HG02571 (cell line): Measurements from ENCODE around the gene SLC17A8.

Experiments used
- ATAC-seq: cut with Tn5 transposase; IDR thresholded peaks from one replicate; pipeline ENCODE4 v1.9.1; 2021; ENCODE audit warnings: mild to moderate bottlenecking, moderate library complexity; ENCODE audit not compliant: unreplicated experiment

The SLC17A8 gene

DNA sequence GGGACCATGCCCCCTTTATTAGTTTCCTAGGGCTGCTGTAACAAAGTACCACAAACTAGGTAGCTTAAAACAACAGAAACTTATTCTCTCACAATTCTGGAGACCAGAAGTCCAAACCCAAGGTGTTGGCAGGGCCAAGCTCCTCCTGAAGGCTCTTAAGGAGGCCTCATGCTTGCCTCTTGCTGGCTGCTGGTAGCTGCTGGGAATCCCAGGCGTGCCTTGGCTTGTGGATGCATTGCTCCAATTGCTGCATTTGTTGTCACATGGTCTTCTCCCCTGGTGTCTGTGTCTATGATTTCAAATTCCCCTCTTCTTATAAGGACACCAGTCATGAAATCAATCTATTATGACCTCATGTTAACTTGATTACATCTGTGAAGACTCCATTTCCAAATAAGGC, 11.2 kb downstream of the SLC17A8 start:
- ATAC-seq = no peak

DNA sequence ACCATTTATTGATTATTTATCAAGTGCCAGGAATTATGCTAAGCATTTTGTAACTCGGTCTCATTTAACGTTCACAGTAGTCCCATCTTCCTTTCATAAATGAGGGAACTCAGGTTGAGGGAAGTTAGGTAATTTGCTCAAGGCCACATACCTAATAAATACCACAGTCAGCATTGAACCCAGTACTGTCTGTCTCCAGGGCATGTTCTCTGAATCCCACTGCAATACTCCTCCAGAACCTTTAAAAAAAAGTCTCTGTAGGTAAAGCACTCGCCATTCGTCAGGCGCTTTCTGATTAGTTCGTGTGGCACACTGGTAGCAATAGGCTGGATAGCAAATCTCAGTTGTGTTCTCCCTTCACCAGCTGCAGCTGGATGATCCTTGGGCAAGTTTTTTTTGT, 14.3 kb downstream of the SLC17A8 start:
- no peak for ATAC-seq

DNA sequence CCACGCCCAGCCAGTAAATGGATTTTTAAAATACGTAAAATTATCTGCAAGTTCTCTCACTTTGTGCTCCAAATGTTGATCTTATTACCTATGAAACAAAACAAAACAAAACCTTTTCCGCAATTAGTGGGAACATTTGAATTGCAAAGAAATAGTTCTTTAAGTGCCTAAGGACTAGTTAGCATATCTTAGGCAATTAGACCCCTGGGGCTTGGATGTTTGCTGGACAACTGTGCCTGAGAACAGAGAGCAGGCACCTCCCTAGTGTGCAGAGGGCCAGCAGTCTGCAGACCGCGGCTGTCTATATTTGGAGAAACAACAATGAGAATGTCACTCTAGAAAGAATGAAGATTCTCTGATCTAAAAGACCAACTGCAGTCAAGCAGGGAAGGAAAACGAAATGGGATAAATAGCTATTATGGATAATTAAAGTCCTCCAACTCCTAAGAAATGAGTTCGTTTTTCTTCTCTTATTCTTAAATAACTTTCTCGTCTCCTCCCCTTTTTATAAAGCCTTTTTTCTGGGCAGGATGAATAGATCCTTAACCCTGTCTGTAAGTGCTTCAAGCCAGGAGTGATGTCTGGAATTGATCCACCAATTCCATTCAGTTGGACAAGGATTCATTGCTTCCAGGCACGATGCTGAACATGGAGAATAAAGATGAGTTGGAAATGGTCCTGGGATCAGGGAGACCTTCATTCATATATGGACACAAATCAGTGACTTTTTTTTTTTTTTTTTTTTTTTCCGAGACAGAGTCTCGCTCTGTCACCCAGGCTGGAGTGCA, 16.2 kb downstream of the SLC17A8 start:
- no peak for ATAC-seq

DNA sequence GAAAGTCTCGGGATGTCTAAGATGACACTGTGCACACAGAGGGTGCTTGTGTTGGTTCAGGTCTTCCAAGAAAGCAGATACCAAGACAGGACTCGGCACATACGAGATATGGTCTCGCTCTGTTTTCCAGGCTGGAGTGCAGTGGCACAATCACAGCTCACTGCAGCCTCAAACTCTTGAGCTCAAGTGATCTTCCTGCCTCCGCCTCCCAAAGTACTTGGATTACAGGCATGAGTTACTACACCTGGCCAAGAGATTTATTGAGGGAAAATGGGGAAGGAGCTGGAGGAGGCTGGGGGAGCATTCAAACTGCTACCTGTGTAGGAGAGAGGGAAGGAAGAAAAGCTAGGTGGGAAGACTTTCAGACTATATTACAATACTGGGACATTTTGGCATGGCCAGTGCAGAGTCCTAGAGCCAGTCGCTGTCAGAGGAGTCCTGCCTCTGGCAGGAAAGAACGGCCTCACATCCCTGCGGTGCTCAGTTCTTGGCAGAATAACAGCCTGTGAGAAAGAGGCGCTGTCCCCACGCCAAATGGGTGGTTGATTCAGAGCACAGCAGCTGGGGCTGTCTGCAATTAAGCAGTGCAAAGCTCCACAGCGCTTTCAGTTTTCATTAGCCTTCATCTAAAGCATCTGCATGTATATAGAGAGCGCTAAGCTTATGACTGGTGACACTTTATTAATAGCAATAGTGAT, 18.3 kb downstream of the SLC17A8 start:
- ATAC-seq = no peak

DNA sequence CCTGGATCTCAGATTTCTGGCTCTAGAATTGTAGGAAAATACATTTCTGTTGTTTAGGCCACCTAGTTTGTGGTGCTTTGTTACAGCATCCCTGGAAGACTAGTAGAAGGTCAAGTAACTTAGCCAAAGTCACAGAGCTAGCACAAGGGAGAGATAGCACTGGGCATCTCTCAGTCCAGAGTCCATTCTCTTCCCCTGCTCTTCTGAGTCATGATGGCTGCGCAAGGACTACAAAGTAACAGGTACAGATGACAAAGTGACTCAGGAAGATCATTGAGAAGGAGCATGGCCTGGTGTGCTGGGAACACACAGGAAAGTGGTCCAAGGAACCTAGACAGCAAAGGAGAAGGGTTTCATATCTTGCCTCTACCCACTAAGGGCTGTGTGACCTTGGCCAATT, 19.3 kb downstream of the SLC17A8 start:
- no peak for ATAC-seq

DNA sequence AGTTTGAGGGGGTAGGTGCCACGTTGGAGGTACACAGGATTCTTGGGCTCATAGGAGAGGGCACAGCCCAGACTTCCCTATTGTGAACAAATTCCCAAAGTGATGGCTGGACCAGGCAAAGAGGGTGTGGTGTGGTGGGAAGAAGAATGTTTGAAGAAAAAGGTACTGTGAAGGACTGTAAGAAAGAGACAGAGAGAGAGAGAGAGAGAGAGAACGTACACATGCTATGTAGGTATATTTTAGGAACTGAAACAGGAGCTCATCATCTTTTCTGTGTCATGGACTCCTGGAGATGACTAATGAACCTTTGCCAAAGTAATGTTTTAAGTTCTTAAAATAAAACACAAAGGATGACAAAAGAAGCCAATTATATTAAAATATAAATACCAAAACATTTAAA, 24.5 kb downstream of the SLC17A8 start:
- no peak for ATAC-seq

DNA sequence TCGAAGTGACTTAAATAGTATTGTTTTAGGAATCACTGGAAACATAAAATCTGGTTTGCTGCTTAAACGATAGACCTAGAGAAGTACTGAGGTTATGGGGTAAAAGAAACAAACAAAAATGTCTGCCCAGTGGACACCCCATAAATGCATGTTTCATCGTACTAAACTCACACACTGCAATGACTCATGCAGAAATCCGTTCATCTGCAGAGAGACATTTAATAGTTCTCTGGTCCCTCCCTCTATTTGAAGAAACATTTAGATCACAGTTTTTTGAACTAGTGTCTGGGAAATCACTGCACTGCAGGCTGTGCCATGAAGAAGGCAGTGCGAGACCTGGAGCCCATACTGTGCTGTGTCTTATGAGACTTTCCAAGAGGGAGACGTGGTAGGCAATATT, 25.5 kb downstream of the SLC17A8 start:
- ATAC-seq = no peak

DNA sequence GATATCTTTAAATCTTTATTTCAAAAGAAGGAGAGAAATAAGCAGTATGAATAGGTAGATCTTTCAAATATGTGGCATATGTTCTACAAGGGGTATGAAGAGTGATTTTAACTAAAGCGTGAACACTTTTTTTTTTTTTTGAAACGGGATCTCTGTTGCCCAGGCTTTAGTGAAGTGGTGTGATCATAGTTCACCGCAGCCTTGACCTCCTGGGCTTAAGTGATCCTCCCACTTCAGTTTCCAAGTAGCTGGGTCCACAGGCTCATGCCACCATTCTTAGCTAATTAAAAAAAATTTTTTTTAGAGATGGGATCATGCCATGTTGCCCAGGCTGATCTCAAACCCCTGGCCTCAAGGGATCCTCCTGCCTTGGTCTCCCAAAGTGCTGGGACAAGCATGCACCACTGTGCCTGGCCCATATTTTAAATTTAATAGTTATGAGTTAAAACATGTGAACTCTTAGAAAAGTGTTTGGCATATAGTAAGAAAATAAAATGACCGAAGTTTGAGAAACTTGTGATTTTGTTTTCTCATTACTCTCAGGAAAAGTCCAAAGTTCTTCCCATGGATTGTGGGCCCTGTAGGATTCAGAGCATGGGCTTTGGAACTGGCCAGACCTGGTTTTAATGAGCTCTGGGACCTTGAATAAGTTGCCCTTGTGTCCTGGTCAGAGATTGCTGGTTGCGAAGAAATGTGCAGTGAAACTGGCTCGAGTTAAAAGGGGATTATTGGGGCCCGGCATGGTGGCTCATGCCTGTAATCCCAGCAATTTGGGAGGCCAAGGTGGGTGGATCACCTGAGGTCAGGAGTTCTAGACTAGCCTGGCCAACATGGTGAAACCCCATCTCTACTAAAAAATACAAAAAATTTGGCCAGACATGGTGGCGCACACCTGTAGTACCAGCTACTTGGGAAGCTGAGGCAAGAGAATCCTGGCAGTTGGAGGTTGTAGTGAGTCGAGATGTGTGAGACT, 27.0 kb downstream of the SLC17A8 start:
- ATAC-seq = no peak

DNA sequence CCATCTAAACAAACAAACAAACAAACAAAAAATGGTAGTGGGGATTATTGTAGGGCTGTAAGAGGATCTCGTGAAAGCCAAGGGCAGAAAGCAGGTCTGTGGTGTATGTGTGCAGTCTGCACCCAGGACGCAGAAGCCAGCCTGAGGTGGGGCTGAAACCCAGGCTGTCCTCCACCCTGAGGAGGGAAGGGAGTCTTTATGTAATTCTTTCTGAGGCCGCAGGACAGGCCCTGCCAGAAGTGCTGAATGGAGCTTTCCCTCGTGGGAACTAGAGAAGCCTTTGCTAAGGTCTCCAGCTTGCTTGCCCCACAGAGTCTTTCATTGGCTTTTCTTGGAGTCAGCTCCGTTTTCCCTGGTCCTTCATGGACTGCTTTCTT, 27.7 kb downstream of the SLC17A8 start:
- ATAC-seq = no peak

DNA sequence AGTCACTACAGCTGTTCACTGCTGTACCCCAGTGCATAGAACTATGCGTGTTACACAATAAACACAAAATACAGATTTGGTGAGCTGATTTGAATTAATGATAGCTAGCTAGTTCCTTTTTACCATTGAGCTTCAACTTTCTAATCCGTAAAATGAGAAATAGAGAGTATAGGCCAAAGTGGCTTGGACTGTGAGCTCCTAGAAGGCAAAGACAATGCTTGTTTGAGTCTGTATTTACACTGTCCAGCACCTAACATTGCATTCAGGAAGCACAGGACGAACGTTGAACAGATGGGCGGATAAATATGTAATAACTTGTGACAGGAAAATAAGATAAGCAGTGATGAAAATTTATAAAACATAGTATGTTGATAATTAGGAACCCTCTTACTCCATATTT, 31.5 kb downstream of the SLC17A8 start:
- no peak for ATAC-seq

DNA sequence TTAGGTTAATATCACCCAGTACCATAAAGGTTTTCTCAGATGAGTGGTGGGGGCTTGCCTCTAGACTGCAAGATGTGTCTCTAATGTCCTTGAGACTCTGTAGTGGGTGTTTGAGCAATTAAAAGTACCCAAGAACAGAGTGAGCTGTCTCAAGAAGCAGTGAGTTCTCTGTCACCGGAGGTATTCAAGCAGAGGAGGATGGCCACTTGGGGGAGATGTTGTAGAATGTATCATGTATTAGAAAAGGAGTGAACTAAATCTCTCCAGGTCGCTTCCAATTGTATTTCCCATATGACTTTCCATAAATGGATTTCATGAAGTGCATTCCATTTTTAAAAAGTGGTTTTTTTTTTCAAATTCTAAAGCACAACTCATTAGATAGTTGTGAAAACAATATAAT, 35.0 kb downstream of the SLC17A8 start:
- ATAC-seq = no peak

DNA sequence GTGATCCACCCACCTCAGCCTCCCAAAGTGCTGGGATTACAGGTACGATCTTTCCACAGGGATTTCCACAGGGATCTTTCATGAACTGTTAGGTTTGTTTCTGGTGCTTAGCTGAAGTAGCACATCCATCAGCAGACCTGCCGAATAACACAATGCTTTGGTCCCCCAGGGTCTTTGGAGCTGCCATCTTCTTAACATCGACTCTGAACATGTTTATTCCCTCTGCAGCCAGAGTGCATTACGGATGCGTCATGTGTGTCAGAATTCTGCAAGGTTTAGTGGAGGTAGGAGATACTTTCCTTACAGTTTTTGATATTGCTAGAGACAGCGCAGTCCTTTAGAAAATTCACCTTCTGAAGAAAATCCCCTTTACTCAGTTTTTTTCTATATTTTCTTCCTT, 36.3 kb downstream of the SLC17A8 start:
- ATAC-seq = no peak

DNA sequence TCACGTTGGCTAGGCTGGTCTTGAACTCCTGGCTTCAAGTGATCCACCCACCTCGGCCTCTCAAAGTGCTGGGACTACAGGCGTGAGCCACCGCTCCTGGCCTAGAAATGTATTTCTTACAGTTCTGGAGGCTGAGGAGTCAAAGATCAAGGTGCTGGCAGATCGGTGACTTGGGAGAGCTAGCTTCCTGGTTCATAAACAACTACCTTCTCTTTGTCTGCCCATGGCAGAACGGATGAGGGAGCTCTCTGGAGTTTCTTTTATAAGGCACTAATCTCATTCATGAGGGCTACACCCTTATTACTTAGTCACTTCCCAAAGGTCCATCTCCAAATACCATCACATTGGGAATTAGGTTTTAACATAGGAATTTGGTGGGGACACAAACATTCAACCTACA, 38.9 kb downstream of the SLC17A8 start:
- ATAC-seq = no peak

DNA sequence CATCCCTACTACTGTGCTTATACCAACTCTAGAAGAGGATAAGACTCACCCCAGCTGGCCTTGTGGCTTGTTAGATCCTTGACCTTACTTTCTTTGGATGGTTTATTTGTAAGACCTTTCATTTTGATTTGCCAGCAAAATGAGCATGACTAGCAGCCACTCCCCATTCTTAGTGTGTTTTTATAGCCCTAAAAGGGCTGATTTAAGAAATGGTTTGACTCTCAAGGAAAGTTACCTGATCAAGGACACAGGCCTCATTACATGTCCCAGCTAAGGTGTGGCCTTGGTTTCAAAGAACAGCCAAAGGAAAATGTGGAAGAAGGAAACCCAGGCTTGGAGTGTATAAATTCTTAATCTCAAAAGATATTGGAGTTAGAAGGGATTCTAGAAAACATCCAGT, 41.4 kb downstream of the SLC17A8 start:
- no peak for ATAC-seq

DNA sequence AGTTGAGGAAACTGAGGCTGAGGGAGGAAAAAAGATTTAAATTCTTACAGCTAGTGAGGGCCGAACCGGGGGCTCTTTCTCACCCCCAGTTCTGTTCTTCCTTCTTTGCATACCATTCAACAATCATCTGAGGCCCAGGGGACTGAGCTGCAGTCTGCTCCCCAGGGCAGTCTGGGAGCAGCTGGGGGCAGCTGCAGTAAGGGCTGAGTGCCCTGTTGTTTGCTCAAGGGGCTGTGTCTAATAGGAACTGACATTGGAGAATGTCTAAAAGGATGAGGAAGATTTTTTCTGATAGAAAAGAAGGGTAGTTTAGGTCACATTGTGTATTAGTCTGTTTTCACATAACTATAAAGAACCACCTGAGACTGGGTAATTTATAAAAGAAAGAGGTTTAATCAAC, 42.2 kb downstream of the SLC17A8 start:
- no peak for ATAC-seq

DNA sequence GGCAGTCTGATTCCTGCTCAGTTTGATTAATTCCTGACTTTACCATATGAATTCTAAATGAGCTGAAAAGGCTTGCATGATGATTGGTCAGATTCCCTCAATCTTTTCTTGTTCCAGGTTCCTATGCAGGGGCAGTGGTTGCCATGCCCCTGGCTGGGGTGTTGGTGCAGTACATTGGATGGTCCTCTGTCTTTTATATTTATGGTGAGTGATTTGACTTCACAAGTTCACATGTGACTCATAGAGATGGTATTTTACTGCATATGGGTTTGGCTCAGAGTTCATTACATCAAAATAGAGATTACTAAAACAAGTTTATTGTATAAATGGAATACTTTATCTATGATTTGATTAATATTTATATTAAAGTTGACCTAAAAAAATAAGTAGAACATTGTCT, 44.8 kb downstream of the SLC17A8 start:
- no peak for ATAC-seq

DNA sequence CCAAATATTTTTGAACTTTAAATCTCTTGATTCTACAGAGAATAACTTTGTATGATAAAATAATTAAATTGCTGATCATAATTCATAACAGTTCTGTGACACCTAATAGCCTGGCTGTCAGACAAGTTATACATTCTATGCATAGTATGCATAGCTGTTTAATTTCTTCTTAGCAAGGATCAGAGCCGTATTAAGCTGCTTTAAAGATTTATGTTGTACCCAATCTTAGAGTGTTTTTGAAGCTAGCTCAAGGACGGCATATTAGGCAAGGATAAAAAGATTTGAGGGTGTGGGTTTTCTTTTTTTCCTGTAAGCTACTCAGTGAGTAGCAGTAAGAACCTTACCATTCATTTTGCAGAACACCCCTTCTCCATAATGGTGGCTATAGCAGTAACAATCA, 45.9 kb downstream of the SLC17A8 start:
- ATAC-seq = no peak

DNA sequence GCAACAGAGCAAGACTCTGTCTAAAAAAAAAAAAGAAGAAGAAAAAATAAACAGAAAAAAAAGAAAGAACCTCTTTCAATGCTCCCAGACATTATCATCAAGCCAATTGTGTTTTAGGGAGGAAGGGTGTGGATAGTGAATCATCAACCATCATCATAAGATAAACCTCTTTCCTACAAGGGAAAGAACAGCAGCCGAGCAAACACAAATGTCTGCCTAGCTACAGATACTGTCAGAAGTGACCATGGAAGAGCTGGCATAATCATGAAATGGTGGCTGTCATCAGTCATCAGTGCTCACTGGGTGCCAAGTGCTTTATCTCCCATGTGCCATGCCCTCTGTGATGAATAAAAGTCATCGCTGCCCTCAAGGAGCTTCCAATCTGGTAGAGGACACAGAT, 46.6 kb downstream of the SLC17A8 start:
- ATAC-seq = no peak

DNA sequence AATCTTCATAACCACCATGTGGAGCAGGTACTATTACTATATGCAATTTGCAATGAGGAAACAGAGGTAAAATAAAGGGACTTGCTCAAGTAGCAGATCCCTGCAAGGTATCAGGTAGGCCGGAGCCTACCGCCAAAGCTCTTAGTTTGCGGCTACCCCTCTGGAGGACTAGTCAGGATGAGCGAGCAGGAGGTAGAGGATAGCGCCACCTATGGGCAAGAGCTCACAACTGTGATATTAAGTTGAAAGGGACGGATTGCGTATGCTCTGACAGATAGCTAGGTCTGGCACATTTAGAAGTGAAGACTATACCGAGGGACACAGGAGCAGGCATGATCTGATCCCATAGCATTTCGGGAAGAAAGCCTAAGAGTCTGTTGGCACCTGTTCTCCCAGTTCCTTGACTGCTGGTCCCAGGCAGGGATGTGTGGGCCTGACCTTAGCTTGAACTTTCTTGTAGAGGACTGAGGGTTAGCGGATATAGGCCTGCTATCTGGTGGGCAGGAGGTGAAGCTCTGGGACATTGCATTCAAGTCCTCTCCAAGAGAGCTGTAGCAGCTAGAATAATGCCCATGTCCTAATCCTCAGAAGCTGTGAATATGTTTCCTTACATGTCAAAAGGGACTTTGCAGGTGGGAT, 48.0 kb downstream of the SLC17A8 start:
- no peak for ATAC-seq

DNA sequence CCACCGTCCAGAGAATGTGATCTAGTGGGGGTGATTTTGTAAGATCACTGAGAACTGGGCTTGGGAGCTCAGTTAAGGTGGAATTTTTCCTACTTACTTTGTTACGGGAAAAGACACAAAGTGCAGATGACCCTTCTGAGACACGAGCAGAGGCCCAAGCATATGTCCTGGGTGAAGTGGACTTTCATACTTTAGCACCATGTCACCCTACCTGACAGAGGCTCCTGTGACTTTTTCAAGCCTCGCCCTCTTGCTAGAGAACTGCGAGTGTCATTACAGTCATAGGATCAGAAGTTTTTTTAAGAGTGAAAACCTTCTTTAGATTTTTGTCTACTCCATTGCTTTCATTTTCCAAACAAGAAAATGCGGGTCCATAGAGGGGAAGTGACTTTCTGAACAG, 56.1 kb downstream of the SLC17A8 start:
- ATAC-seq = no peak

DNA sequence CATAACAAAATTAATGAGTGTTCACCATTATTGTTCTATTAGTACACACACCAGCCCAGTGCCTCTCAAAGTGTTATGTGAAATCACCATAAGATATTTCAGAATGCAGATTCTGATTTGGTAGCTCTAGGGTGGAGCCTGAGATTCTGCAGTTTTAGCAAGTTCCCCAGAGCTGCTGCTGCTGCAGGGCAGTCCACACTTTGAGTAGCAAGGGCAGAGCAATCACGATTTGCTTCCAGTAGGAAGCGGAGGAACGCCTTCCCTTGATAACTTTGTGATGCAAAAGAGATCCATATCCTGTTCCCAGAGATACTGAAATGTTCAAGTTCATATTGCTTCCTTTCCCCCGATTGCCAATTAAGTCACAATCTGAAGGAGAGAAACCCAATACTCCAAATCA, 57.9 kb downstream of the SLC17A8 start:
- ATAC-seq = no peak
